Measurements from ENCODE around the gene ISYNA1.

Gene ISYNA1

DNA sequence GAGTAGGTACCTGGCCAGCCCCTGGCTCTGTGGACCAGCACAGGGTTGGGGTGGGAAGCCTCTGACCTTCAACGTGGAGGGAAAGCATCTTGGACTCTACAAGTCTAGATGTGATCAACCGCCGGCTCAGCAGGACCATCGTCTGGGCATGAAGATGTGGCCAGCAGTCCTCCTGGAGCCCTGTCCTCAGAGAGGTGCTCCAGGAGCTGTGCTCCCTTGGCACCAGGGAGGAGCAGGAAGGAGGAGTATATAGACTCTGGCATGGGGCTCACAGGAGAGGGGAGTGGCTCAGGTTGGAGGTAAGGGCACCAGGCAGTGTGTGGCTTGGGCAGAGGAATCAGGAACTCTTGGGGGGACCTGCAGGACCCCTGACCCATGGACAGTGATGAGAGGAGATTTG lies 18.3 kb upstream of the ISYNA1 start:
- TF ChIP-seq EZH2phosphoT487 (IDR thresholded peaks at IDR 0.05; ENCODE audit: borderline replicate concordance, low read length) = no peak
- TF ChIP-seq, protein P1, sequence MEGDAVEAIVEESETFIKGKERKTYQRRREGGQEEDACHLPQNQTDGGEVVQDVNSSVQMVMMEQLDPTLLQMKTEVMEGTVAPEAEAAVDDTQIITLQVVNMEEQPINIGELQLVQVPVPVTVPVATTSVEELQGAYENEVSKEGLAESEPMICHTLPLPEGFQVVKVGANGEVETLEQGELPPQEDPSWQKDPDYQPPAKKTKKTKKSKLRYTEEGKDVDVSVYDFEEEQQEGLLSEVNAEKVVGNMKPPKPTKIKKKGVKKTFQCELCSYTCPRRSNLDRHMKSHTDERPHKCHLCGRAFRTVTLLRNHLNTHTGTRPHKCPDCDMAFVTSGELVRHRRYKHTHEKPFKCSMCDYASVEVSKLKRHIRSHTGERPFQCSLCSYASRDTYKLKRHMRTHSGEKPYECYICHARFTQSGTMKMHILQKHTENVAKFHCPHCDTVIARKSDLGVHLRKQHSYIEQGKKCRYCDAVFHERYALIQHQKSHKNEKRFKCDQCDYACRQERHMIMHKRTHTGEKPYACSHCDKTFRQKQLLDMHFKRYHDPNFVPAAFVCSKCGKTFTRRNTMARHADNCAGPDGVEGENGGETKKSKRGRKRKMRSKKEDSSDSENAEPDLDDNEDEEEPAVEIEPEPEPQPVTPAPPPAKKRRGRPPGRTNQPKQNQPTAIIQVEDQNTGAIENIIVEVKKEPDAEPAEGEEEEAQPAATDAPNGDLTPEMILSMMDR (IDR thresholded peaks at IDR 0.05; ENCODE audit: low read depth, low read length, poor library complexity, severe bottlenecking) = no peak
- peaks cover under 1% of the 10 kb centered on the region; the same call in 1 of the 2 replicates for H3K4me1 ChIP-seq (ENCODE audit: control insufficient read depth, low read length)
- H3K36me3 ChIP-seq (ENCODE audit: control insufficient read depth, low read length) = peaks cover 27% of the 10 kb centered on the region

DNA sequence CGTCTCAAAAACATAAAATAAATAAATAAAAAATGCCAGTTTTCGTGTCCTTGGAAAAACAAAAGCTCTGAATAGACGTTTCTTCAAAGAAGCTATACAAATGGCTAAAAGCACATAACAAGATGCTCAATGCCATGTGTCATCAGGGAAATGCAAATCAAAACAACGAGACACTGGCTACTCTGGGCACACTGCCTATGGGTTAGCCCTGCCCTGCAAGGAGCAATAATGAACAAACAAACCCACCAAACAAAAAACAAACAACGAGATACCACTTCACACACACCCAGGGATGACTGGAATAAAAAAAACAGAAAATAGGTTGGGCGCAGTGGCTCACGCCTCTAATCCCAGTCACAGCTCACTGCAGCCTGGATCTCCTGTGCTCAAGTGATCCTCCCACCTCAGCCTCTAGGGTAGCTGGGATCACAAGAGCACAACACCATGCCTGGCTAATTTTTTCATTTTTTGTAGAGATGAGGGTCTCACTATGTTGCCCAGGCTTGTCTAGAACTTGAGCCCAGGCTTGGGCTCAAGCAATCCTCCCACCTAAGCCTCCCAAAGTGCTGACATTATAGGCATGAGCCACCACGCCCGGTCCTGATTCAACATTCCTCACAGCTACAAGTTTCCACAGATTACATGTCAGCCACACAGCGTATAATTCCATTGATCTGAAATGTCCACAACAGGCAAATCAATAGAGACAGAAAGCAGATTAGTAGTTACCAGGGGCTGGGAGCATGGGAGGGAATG lies 15.5 kb upstream of the ISYNA1 start:
- H3K79me2 ChIP-seq (ENCODE audit: control insufficient read depth, low read length) = no peaks in the 10 kb centered on the region
- no peaks in the 10 kb centered on the region for H4K20me1 ChIP-seq (ENCODE audit: control insufficient read depth, insufficient read depth, low read depth, low read length)
- TF ChIP-seq EZH2phosphoT487 (IDR thresholded peaks at IDR 0.05; ENCODE audit: borderline replicate concordance, low read length) = no peak
- TF ChIP-seq, protein P1 (IDR thresholded peaks at IDR 0.05; ENCODE audit: low read depth, low read length, poor library complexity, severe bottlenecking) = no peak
- no peaks in the 10 kb centered on the region for H3K27me3 ChIP-seq (ENCODE audit: control insufficient read depth, low read length)
- no peaks in the 10 kb centered on the region for H3K9me2 ChIP-seq (replicated peaks; ENCODE audit: control insufficient read depth, low read length)
- H3K4me1 ChIP-seq (ENCODE audit: control insufficient read depth, low read length) = peaks cover 4% of the 10 kb centered on the region; the same call in 1 of the 2 replicates
- no peak overlapping the region for H3K4me2 ChIP-seq (ENCODE audit: low read length)
- peaks cover 37% of the 10 kb centered on the region for H3K36me3 ChIP-seq (ENCODE audit: control insufficient read depth, low read length)
- H3K4me3 ChIP-seq (ENCODE audit: low read length) = no peak overlapping the region
- no peak overlapping the region for H3K27ac ChIP-seq (ENCODE audit: low read depth, low read length)
- H3F3A ChIP-seq (ENCODE audit: control insufficient read depth, insufficient read depth) = no peaks in the 10 kb centered on the region
- H3K9me3 ChIP-seq (ENCODE audit: control insufficient read depth, insufficient read depth, low read length) = no peaks in the 10 kb centered on the region

More for the DNA sequence above, 18.3 kb upstream of the ISYNA1 start:
- H3K9me2 ChIP-seq (replicated peaks; ENCODE audit: control insufficient read depth, low read length) = no peaks in the 10 kb centered on the region
- no peak overlapping the region for H3K4me2 ChIP-seq (ENCODE audit: low read length)
- H3K27ac ChIP-seq (ENCODE audit: low read depth, low read length) = no peak overlapping the region
- H3K27me3 ChIP-seq (ENCODE audit: control insufficient read depth, low read length) = no peaks in the 10 kb centered on the region
- no peaks in the 10 kb centered on the region for H3K79me2 ChIP-seq (ENCODE audit: control insufficient read depth, low read length)
- H3K4me3 ChIP-seq (ENCODE audit: low read length) = no peak overlapping the region
- no peaks in the 10 kb centered on the region for H3F3A ChIP-seq (ENCODE audit: control insufficient read depth, insufficient read depth)
- no peaks in the 10 kb centered on the region for H3K9me3 ChIP-seq (ENCODE audit: control insufficient read depth, insufficient read depth, low read length)
- H4K20me1 ChIP-seq (ENCODE audit: control insufficient read depth, insufficient read depth, low read depth, low read length) = no peaks in the 10 kb centered on the region

DNA sequence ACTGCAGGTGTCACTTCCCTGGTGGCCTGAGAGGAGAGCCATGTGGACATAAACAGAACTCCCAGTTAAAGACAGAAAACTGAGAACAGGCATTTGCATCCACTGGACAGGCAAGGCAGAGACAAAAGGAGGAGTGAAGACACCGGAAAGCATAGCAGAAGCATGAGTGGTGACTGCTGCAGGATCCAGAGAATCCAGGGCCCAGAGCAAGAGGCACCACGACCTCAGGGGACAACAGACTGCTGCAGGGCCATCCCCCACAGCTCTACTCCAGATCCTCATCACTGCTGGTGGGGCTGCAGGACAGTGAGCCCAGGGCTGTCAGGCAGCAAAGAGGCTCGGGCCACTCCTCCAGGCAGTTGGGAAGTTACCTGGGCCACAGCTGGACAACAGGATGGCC lies 14.5 kb upstream of the ISYNA1 start:
- no peak overlapping the region for H3K4me3 ChIP-seq (ENCODE audit: low read length)
- H3K9me3 ChIP-seq (ENCODE audit: control insufficient read depth, insufficient read depth, low read length) = no peaks in the 10 kb centered on the region
- H3K4me1 ChIP-seq (ENCODE audit: control insufficient read depth, low read length) = peaks cover 4% of the 10 kb centered on the region; the same call in 1 of the 2 replicates
- TF ChIP-seq, protein P1 (IDR thresholded peaks at IDR 0.05; ENCODE audit: low read depth, low read length, poor library complexity, severe bottlenecking) = no peak
- no peak for TF ChIP-seq EZH2phosphoT487 (IDR thresholded peaks at IDR 0.05; ENCODE audit: borderline replicate concordance, low read length)
- H3K79me2 ChIP-seq (ENCODE audit: control insufficient read depth, low read length) = no peaks in the 10 kb centered on the region
- H3K9me2 ChIP-seq (replicated peaks; ENCODE audit: control insufficient read depth, low read length) = no peaks in the 10 kb centered on the region
- H3K27me3 ChIP-seq (ENCODE audit: control insufficient read depth, low read length) = no peaks in the 10 kb centered on the region
- H3K4me2 ChIP-seq (ENCODE audit: low read length) = no peak overlapping the region
- peaks cover 32% of the 10 kb centered on the region for H3K36me3 ChIP-seq (ENCODE audit: control insufficient read depth, low read length)
- H4K20me1 ChIP-seq (ENCODE audit: control insufficient read depth, insufficient read depth, low read depth, low read length) = no peaks in the 10 kb centered on the region
- H3F3A ChIP-seq (ENCODE audit: control insufficient read depth, insufficient read depth) = no peaks in the 10 kb centered on the region
- H3K27ac ChIP-seq (ENCODE audit: low read depth, low read length) = no peak overlapping the region

Measured in DOHH2 (cell line).